GM10847 (cell line): ENCODE results near the gene CAMK2B.

Source experiments
- POLR2A ChIP-seq: IDR thresholded peaks from 2 replicates; pipeline ENCODE4 v1.6.1; 2011; ENCODE audit not compliant: insufficient read length; ENCODE audit errors: extremely low read depth

The CAMK2B gene

DNA sequence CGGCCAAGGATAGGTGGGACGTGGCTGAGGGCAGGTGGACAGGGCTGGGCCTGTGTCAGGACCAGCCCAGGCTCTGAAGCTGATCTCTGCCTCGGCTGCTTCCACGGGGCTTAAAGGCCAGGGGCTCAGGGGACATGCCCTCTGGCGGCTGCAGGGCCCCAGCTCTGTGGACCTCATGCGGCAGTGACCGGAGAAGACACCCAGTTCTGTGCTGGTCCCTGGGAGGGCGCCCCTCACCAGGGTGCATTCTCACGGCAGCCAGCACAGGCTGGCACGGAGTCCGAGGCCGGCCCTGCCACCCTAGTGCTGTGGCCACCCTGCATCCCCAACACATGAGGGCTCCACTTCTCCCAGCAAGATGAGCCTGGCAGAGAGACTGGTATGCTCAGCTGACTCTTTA lies 94.3 kb downstream of the CAMK2B start:
- no peak for TF ChIP-seq POLR2A

DNA sequence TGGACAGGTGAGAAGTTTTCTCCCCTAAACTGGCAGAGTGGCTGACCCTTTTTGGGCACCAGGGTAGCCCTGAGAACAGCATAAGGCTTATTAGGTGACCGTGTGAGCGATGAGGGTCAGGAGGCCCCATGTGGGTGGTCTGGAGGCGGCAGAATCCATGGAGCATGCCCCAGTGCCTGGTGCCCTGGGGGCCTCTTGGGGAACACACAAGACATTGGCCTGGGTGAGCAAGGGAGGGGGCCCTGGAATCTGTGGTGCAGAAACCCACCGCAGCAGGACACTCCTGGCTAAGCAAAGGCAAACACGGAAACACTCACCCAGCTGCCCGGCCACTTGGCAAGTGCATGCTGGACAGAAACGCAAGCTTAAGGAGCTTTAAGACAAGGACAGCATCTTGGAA lies 95.1 kb downstream of the CAMK2B start:
- no peak for TF ChIP-seq POLR2A

DNA sequence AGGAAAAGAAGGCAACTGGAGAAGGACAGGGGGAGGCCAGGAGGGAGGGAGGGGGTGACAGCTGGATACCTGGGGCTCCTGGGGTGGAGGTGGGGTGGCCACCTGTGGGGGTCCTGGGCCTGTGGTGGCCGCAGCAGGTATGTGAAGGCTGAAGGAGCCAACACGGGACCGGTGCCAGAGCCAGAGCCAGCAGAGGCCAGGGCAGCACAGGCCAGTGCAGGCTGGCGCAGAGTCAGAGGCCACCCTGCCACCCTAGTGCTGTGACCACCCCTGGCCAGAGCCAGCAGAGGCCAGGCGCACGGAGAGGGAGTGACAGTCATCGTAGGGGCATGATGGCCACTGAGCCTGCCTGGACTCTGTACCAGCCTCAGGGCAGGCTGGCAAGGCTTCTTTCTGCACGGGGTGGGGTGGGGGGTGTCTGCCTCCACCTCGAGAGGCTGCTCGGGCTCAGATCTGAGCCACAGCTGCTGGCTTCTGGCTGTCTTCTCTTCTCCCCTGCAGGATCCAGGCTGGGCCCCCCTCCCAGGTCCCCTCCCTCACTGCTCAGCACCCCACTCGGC lies 95.8 kb downstream of the CAMK2B start:
- TF ChIP-seq POLR2A, result no peak

DNA sequence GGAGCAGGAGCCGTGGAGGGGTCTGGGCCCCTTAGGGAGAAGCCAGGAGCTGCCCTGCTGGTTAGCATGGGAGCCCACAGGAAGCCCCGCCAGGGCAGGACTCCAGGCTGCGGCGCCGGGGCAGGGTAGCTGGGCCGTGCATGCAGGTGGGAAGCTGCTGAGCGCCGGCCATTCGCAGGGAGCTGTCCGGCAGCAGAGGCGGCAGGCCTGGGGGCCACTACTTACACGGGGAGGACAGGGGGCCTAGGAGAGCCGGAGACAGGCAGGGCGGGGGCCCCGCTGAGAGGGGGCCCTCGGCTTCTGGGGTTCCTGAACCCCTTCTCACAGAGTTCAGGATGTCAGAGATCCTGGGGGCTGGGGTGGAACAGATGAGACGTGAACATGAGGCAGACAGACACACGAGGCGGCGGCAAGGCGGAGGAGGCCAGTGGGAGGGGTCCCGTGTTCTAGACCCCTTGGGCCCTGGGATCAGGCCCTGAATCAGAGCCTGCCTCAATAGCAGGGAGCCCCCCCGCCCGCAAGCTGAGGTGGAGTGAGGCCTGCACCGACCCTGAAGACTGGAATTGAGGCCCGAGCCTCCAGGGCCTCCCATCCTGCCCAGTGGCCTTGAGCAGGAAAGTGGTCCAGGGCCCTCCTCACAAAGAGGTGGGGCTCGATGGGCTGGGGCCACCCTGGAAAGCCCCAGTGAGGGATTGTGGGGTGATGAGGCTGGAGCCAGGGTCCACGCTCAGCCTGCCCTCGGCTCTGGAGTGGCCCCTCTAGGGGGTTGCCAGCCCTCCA lies 96.6 kb downstream of the CAMK2B start:
- no peak for TF ChIP-seq POLR2A

GRCh38 chr7:44227911-44228310 lies 97.5 kb downstream of the CAMK2B start:
- TF ChIP-seq POLR2A, result no peak

DNA sequence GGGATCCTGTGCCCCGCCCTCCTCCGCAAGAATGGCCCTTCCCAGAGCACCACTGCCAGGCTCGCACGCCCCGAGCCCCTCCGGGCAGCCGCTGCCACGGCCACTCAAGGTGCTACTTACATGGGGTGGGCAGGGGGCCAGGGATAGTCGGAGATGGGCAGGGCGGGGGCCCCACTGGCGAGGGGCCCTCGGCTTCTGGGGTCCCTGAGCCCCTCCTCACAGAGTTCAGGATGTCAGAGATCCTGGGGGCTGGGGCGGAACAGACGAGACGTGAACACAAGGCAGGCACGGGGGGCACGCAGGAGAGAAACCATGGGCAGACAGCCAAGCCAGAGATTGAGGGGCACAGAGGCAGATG lies 99.0 kb downstream of the CAMK2B start:
- no peak for TF ChIP-seq POLR2A

GRCh38 chr7:44225566-44226395 lies 99.6 kb downstream of the CAMK2B start:
- no peak for TF ChIP-seq POLR2A

- TF ChIP-seq POLR2A, result no peak
These were observed 100.3 kb downstream of the CAMK2B start for GRCh38 chr7:44224974-44225565.

GRCh38 chr7:44224080-44224973 lies 101.1 kb downstream of the CAMK2B start:
- TF ChIP-seq POLR2A, result no peak

DNA sequence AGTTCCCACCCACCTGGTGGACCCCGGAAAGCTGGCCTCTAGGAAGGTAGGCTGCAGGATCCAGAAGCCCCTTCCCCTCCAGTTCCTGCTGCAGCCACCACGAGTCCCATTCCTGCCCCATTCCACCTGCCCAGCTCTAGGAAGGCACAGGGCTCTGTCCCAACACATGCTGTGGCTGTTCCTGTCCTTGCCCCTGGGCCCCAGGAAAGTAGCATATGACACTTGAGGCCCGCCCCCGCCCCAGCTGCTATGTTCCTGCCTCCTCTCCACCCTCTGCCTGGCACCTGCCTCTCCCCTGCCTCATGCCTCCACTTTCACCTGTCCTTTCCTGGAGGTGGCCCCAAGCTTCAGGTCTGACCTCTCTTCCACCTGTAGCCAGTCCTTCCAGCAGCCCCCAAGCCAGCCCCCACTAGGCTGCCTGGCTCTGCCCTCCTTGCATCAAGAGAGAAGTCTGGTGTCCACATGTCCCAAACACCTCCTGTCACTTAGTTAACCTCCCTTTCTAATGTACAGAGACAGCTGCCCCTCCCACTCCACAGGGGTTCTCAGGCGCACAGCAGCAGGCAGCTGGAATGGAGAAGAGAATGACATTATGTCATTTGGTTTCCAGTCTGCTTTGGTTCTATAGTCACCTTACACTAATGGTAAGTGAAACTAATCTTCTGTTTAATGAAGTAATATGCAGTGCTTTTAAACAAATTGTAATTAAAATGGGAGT lies 101.9 kb downstream of the CAMK2B start:
- TF ChIP-seq POLR2A, result no peak

DNA sequence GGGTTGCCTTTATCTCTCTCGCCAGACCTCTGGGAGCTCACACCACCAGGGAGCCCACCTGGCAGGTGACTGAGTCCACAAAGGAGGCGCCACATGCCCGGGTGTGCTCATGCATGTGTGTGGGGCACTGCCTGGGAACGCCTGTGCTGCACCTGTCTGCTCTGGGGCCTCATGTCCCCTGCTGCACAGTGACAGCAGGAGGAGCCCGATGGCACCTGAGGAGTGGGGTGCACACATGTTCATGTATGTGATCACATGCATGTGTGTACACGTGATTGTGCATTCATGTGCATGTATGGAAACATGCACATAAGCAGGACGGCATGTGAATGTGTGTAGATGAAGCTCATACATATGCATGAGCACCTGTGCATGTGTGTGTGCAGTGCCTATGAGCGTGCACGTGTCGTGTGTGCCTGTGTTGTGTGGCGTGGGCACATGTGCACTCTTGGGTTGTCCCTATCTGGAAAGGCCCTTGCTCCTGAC lies 102.6 kb downstream of the CAMK2B start:
- TF ChIP-seq POLR2A, result no peak

- no peak for TF ChIP-seq POLR2A
These were observed 103.3 kb downstream of the CAMK2B start for GRCh38 chr7:44222074-44222473.

DNA sequence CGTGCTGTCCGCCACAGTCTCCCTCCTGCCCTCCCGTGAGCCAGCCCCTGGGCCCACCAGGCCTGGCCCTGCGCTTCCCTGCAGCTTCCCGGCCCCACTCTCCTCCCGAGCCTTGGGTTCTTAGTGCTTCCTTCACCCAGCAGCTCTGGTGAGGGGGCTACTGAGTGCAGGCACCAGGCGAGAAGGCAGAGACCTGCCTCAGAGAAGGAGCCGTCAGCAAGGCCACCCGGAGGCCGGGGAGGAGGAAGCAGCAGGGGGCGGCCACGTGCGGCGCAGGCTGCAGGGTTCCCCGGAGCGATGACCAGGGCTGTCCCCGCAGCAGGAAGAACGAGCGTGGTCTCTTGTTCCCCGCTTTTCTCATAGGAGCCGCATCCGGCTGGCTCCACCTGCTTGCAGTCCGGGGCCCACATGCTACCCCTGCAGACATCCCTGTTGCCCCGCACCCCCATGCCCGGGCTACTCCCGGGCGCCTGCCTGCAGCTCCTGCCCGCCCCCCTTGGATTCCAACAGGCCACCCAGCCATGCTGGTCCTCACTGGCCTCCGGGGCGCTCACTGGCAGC lies 104.1 kb downstream of the CAMK2B start:
- no peak for TF ChIP-seq POLR2A
